ENCODE data around the gene WIPI1. TPM values are rescaled to one million over a fixed set of nuclear protein-coding genes. Genes with fewer than 3 reads are reported as not detected.
A peak's percentile ranks its signal among the peaks of the same experiment; 100 is the strongest.
"Not testable (repeated sequence)": the region's sequence is repeated elsewhere in the genome, so short reads cannot be mapped to it uniquely, and the experiment has no call there.

WIPI1 gene
- total RNA-seq, 1 donor from 2014 or later: 14.1 TPM

- Mint-ChIP-seq H3K36me3 (ENCODE audit: low read depth) (no peaks in the 10 kb centered on the region), H3K27ac (ENCODE audit: unreplicated experiment) (peak overlapping the region; percentile 51), H3K4me3 (no peak overlapping the region), H3K9me3 (no peaks in the 10 kb centered on the region), H3K4me1 (peaks cover 26% of the 10 kb centered on the region), H3K27me3 (ENCODE audit: low read depth) (no peaks in the 10 kb centered on the region)
- no peak for TF ChIP-seq CTCF (conservative IDR thresholded peaks at IDR 0.05)
- DNase-seq (ENCODE audit: low read depth, low spot score): peak; percentile 5
Measured at GRCh38 chr17:68378268-68379176, 78.8 kb downstream of the WIPI1 start.

- no peaks in the 10 kb centered on the region for H3K27me3 Mint-ChIP-seq (ENCODE audit: low read depth)
- no peaks in the 10 kb centered on the region for H3K36me3 Mint-ChIP-seq (ENCODE audit: low read depth)
- no peak overlapping the region for H3K27ac Mint-ChIP-seq (ENCODE audit: unreplicated experiment)
- peaks cover 24% of the 10 kb centered on the region for H3K4me1 Mint-ChIP-seq
- H3K4me3 Mint-ChIP-seq: no peak overlapping the region
- no peaks in the 10 kb centered on the region for H3K9me3 Mint-ChIP-seq
- DNase-seq (ENCODE audit: low read depth, low spot score): no peak
- no peak for TF ChIP-seq CTCF (conservative IDR thresholded peaks at IDR 0.05)
Measured at GRCh38 chr17:68377771-68378267, 79.5 kb downstream of the WIPI1 start.

- H3K4me3 Mint-ChIP-seq; DNase-seq (ENCODE audit: low read depth, low spot score); H3K9me3 Mint-ChIP-seq; H3K27me3 Mint-ChIP-seq (ENCODE audit: low read depth); H3K27ac Mint-ChIP-seq (ENCODE audit: unreplicated experiment); H3K36me3 Mint-ChIP-seq (ENCODE audit: low read depth): not testable (repeated sequence)
- H3K4me1 Mint-ChIP-seq: peaks cover 24% of the 10 kb centered on the region
Measured at GRCh38 chr17:68376178-68376577, 81.1 kb downstream of the WIPI1 start.

- DNase-seq (ENCODE audit: low read depth, low spot score): no peak
- Mint-ChIP-seq H3K4me3 (no peak overlapping the region), H3K27me3 (ENCODE audit: low read depth) (no peaks in the 10 kb centered on the region), H3K36me3 (ENCODE audit: low read depth) (no peaks in the 10 kb centered on the region), H3K9me3 (peaks cover 5% of the 10 kb centered on the region), H3K4me1 (peaks cover 24% of the 10 kb centered on the region), H3K27ac (ENCODE audit: unreplicated experiment) (no peak overlapping the region)
- no peak for TF ChIP-seq CTCF (conservative IDR thresholded peaks at IDR 0.05)
Measured at GRCh38 chr17:68375566-68375965, 81.7 kb downstream of the WIPI1 start.

Small RNA genes lying within 50 kb of the gene (microRNA-seq; reads per million reads assigned to microRNA genes)
- not detected for gene MIR635

Other genes starting within 250 kb of the WIPI1 start
- 85.1 and 87.5 TPM in 2 replicates for gene AMZ2, start 209.5 kb downstream of the WIPI1 start, total RNA-seq
- 0.23 and 0.66 TPM in 2 replicates for gene SLC16A6, start 166.4 kb downstream of the WIPI1 start, total RNA-seq
- 5.0 and 6.2 TPM in 2 replicates for gene ARSG, start 166.0 kb downstream of the WIPI1 start, total RNA-seq
- gene PRKAR1A, start 54.9 kb upstream of the WIPI1 start, total RNA-seq: 250 and 258 TPM in 2 replicates
- 0.51 and 0.86 TPM in 2 replicates for gene FAM20A, start 143.9 kb upstream of the WIPI1 start, total RNA-seq

Measured in neural crest cell (in vitro differentiated cells).